ENCODE results near the gene LCE7A.

DNA sequence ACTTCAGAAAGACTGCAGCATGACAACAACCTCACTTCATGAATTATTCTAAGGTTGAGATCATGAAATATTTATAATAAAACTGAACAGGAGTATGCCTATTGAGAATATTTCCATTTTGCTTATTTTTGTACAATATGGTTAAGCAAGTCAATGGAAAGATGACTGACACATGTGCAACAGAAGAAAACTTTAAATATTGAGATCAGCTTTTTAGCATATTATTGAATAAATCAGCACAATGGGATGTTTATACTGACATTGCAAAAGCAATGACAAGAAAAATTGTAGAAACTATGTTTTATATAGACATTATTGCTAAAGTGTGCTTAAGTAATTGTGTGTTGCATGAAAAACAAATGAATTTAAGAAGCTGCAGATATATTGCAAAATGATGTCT is 4.6 kb downstream of the LCE7A start:
- TF ChIP-seq, protein P1, sequence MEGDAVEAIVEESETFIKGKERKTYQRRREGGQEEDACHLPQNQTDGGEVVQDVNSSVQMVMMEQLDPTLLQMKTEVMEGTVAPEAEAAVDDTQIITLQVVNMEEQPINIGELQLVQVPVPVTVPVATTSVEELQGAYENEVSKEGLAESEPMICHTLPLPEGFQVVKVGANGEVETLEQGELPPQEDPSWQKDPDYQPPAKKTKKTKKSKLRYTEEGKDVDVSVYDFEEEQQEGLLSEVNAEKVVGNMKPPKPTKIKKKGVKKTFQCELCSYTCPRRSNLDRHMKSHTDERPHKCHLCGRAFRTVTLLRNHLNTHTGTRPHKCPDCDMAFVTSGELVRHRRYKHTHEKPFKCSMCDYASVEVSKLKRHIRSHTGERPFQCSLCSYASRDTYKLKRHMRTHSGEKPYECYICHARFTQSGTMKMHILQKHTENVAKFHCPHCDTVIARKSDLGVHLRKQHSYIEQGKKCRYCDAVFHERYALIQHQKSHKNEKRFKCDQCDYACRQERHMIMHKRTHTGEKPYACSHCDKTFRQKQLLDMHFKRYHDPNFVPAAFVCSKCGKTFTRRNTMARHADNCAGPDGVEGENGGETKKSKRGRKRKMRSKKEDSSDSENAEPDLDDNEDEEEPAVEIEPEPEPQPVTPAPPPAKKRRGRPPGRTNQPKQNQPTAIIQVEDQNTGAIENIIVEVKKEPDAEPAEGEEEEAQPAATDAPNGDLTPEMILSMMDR (IDR thresholded peaks at IDR 0.05; ENCODE audit: low read depth, low read length, poor library complexity, severe bottlenecking): no peak
- TF ChIP-seq EZH2phosphoT487 (IDR thresholded peaks at IDR 0.05; ENCODE audit: borderline replicate concordance, low read length): no peak

All from DOHH2 (cell line).